IMR-90 (cell line): Measurements from ENCODE around the gene POLR1B. TPM values are rescaled to one million over a fixed set of nuclear protein-coding genes. Genes with fewer than 3 reads are reported as not detected.

Experiments used
- ATAC-seq: fragments of 200-7000 bp; cut with Tn5 transposase; 2 replicates; pipeline ENCODE4 v1.9.1; 2020; ENCODE audit warnings: low read depth, mild to moderate bottlenecking, moderate library complexity
- BruUV-seq: library from RNA; stranded (reverse); fragments of 400-500 nt; replicated peaks from 2 replicates; lab custom pipeline; 2021; lab: Mats Ljungman, UMichigan
- CTCF ChIA-PET: fragments of 300-600 bp; formaldehyde crosslinking; extraction: SDS; loops from one replicate; lab custom pipeline; 2021; ENCODE audit warnings: antibody characterized with exemption; lab: Yijun Ruan, JAX
- POLR2A ChIA-PET: fragments of 300-600 bp; sonication (Branson Sonifier 250); formaldehyde crosslinking; loops from one replicate; lab custom pipeline; 2022; ENCODE audit warnings: antibody characterized with exemption; ENCODE audit not compliant: unreplicated experiment; lab: Charles Lee
- DNase-seq: peaks from one replicate; pipeline ENCODE4 v3.0.0; 2013
- H2AFZ ChIP-seq: replicated peaks from 2 replicates; pipeline ENCODE3; 2013; ENCODE audit warnings: low read length, mild to moderate bottlenecking; ENCODE audit not compliant: poor library complexity
- H2AK5ac ChIP-seq: 2 replicates; pipeline ENCODE4 v1.6.1; 2013; ENCODE audit warnings: low read depth, low read length, inconsistent platforms
- H2AK9ac ChIP-seq: replicated peaks from 2 replicates; pipeline ENCODE3; 2013; ENCODE audit warnings: mild to moderate bottlenecking, low read depth, low read length, moderate library complexity; ENCODE audit not compliant: poor library complexity
- H2BK120ac ChIP-seq: 2 replicates; pipeline ENCODE4 v1.6.1; 2013; ENCODE audit warnings: low read depth, low read length, inconsistent platforms
- H2BK15ac ChIP-seq: 3 replicates; pipeline ENCODE4 v1.6.1; 2013; ENCODE audit warnings: low read depth, low read length, inconsistent platforms
- H2BK20ac ChIP-seq: 2 replicates; pipeline ENCODE4 v1.6.1; 2013; ENCODE audit warnings: low read depth, mild to moderate bottlenecking, inconsistent platforms, low read length, moderate library complexity
- H2BK5ac ChIP-seq: 2 replicates; pipeline ENCODE4 v1.6.1; 2013; ENCODE audit warnings: mild to moderate bottlenecking, low read depth, low read length, inconsistent platforms; ENCODE audit not compliant: poor library complexity, severe bottlenecking
- H3K14ac ChIP-seq: replicated peaks from 2 replicates; pipeline ENCODE4 v1.6.1; 2013; ENCODE audit warnings: low read depth, low read length, inconsistent platforms
- H3K18ac ChIP-seq: 2 replicates; pipeline ENCODE4 v1.6.1; 2013; ENCODE audit warnings: low read depth, low read length, control low read depth
- H3K23ac ChIP-seq: 2 replicates; pipeline ENCODE4 v1.6.1; 2013; ENCODE audit warnings: low read depth, low read length, inconsistent platforms
- H3K27ac ChIP-seq: 2 replicates; pipeline ENCODE4 v1.5.1; 2013; ENCODE audit warnings: mild to moderate bottlenecking, control low read depth, low read length; ENCODE audit not compliant: insufficient read depth
- H3K27me3 ChIP-seq: 2 replicates; pipeline ENCODE4 v1.6.1; 2013; ENCODE audit warnings: low read length; ENCODE audit not compliant: control insufficient read depth, insufficient read depth
- H3K36me3 ChIP-seq: 2 replicates; pipeline ENCODE4 v1.6.1; 2013; ENCODE audit warnings: low read length, mixed read lengths; ENCODE audit not compliant: control insufficient read depth, insufficient read depth
- H3K4ac ChIP-seq: 2 replicates; pipeline ENCODE4 v1.6.1; 2013; ENCODE audit warnings: low read depth, low read length, inconsistent platforms
- H3K4me1 ChIP-seq: 2 replicates; pipeline ENCODE4 v1.6.1; 2013; ENCODE audit warnings: low read length, mixed read lengths; ENCODE audit not compliant: control insufficient read depth, insufficient read depth
- H3K4me2 ChIP-seq: 2 replicates; pipeline ENCODE4 v1.6.1; 2013; ENCODE audit warnings: low read depth, mild to moderate bottlenecking, control low read depth, low read length, moderate library complexity
- H3K4me3 ChIP-seq: 2 replicates; pipeline ENCODE4 v1.5.1; 2013; ENCODE audit warnings: low read depth, mild to moderate bottlenecking, control low read depth, low read length, moderate library complexity; ENCODE audit not compliant: insufficient read depth
- H3K56ac ChIP-seq: 2 replicates; pipeline ENCODE4 v1.6.1; 2013; ENCODE audit warnings: low read length, inconsistent platforms; ENCODE audit not compliant: insufficient read depth; ENCODE audit errors: extremely low read depth
- H3K79me1 ChIP-seq, 2 experiments: 2 replicates each; pipeline ENCODE4 v1.6.1; 2013; ENCODE audit warnings: low read length in 2 of 2, inconsistent platforms in 1 of 2, low read depth in 1 of 2
- H3K9ac ChIP-seq: 2 replicates; pipeline ENCODE4 v1.6.1; 2013; ENCODE audit warnings: low read depth, low read length, control low read depth
- H3K9me1 ChIP-seq: 2 replicates; pipeline ENCODE4 v1.6.1; 2013; ENCODE audit warnings: low read length, inconsistent platforms; ENCODE audit not compliant: insufficient read depth
- H3K9me3 ChIP-seq: 2 replicates; pipeline ENCODE4 v1.6.1; 2013; ENCODE audit warnings: low read length; ENCODE audit not compliant: control insufficient read depth, insufficient read depth
- H4K20me1 ChIP-seq: 2 replicates; pipeline ENCODE4 v1.6.1; 2013; ENCODE audit warnings: low read length, inconsistent platforms; ENCODE audit not compliant: insufficient read depth
- H4K5ac ChIP-seq: 2 replicates; pipeline ENCODE4 v1.6.1; 2013; ENCODE audit warnings: mild to moderate bottlenecking, low read depth, low read length, control low read depth
- H4K8ac ChIP-seq, 2 experiments: 2 replicates each; pipeline ENCODE4 v1.6.1; 2013; ENCODE audit warnings: low read depth in 2 of 2, low read length in 2 of 2, control low read depth in 1 of 2, inconsistent platforms in 1 of 2
- H4K91ac ChIP-seq: 2 replicates; pipeline ENCODE4 v1.6.1; 2013; ENCODE audit warnings: low read depth, low read length, inconsistent platforms; ENCODE audit not compliant: insufficient read depth
- BHLHE40 ChIP-seq: fragments of 150-350 bp; IDR thresholded peaks from 2 replicates; pipeline ENCODE4 v1.6.1; 2016; ENCODE audit warnings: mild to moderate bottlenecking, low read depth, low read length
- CEBPB ChIP-seq: IDR thresholded peaks from 2 replicates; pipeline ENCODE4 v1.6.1; 2012; ENCODE audit warnings: low read depth, low read length, improper control_type of control experiment
- CHD1 ChIP-seq: IDR thresholded peaks from 2 replicates; pipeline ENCODE4 v1.6.1; 2012; ENCODE audit warnings: low read depth, low read length, improper control_type of control experiment
- FOS ChIP-seq: fragments of 150-350 bp; IDR thresholded peaks from 2 replicates; pipeline ENCODE4 v1.6.1; 2016; ENCODE audit warnings: low read depth, low read length
- MAFK ChIP-seq: IDR thresholded peaks from 2 replicates; pipeline ENCODE4 v1.6.1; 2012; ENCODE audit warnings: low read depth, low read length, improper control_type of control experiment
- MAZ ChIP-seq: IDR thresholded peaks from 2 replicates; pipeline ENCODE4 v1.6.1; 2012; ENCODE audit warnings: low read depth, mild to moderate bottlenecking, low read length, improper control_type of control experiment, moderate library complexity, borderline replicate concordance
- NFE2L2 ChIP-seq: fragments of 150-350 bp; IDR thresholded peaks from 2 replicates; pipeline ENCODE4 v1.6.1; 2016; ENCODE audit warnings: low read depth, mild to moderate bottlenecking, low read length
- POLR2A ChIP-seq: IDR thresholded peaks from 2 replicates; pipeline ENCODE4 v1.6.1; 2012; ENCODE audit warnings: mild to moderate bottlenecking, low read depth, low read length
- RAD21 ChIP-seq: IDR thresholded peaks from 2 replicates; pipeline ENCODE4 v1.6.1; 2012; ENCODE audit warnings: low read length, improper control_type of control experiment
- RCOR1 ChIP-seq: IDR thresholded peaks from 2 replicates; pipeline ENCODE4 v1.6.1; 2012; ENCODE audit warnings: mild to moderate bottlenecking, low read length, improper control_type of control experiment; ENCODE audit not compliant: insufficient replicate concordance
- RFX5 ChIP-seq: IDR thresholded peaks from 2 replicates; pipeline ENCODE4 v1.8.0; 2012; ENCODE audit warnings: low read depth, mild to moderate bottlenecking, low read length, moderate library complexity
- SMC3 ChIP-seq: fragments of 150-350 bp; IDR thresholded peaks from 2 replicates; pipeline ENCODE4 v1.6.1; 2016; ENCODE audit warnings: low read depth, mild to moderate bottlenecking, antibody characterized with exemption, low read length, moderate library complexity
- dilution Hi-C: fragments of 300-500 bp; cut with HindIII; formaldehyde crosslinking; loops from one replicate; pipeline ENCODE4 v1.14.3; 2018; ENCODE audit warnings: low sequenced_read_pairs; ENCODE audit not compliant: unreplicated experiment
- in situ Hi-C: fragments of 300-500 bp; cut with MboI; formaldehyde crosslinking; loops from 3 replicates; pipeline ENCODE4 v1.14.3; 2019; ENCODE audit warnings: low sequenced_read_pairs, inconsistent platforms, mixed read lengths
- intact Hi-C: fragments of 100-400 bp; cut with micrococcal nuclease; formaldehyde crosslinking; loops from 2 replicates; pipeline ENCODE4 v1.10.0; 2022
- polyA plus RNA-seq, 3 experiments: library from polyadenylated mRNA; depleted of rRNA; stranded (reverse); fragments of >200 nt; gene quantifications; 2 replicates each; pipeline ENCODE4 v1.2.3, GENCODE V29; 2012; ENCODE audit warnings: low replicate concordance in 1 of 3
- total RNA-seq: library from RNA; depleted of rRNA; stranded (reverse); fragments of >200 nt; gene quantifications from 2 replicates; pipeline ENCODE4 v1.2.3, GENCODE V29; 2012
- TF ChIP-seq, protein P1 (sequence below): conservative IDR thresholded peaks from 2 replicates; pipeline ENCODE4 v1.5.1; 2012; ENCODE audit warnings: mild to moderate bottlenecking, low read depth, low read length, improper control_type of control experiment
- TF ChIP-seq, protein P2 (sequence below): fragments of 150-350 bp; IDR thresholded peaks from 2 replicates; pipeline ENCODE4 v1.6.1; 2017; ENCODE audit warnings: mild to moderate bottlenecking, antibody characterized with exemption, low read length, low read depth
- TF ChIP-seq, protein P3 (sequence below): fragments of 150-350 bp; IDR thresholded peaks from 2 replicates; pipeline ENCODE4 v1.6.1; 2016; ENCODE audit warnings: low read depth, mild to moderate bottlenecking, low read length, moderate library complexity, borderline replicate concordance

Gene POLR1B
- total and polyA plus RNA-seq, 2 of the 4 experiments (the other 2 are of a cell fraction): 10.5 to 24.6 TPM

DNA sequence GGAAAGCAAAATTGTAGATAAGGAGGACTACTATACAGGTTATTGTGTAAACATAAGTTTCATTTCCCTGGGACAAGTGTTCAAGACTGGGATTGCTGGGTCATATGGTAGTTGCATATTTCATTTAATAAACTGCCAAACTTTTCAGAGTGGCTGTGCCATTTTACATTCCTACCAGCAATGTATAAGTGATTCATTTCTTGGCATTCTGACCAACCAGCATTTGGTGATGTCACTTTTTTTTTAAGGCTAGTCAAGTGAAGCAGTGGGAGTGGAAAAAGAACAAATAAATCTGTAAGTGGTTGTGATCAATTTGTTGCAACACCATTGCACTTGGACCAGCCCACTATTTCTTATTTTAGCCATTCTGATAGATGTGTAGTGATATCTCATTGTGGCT lies 37.0 kb downstream of the POLR1B start:
- H3K4me2 ChIP-seq: no peak overlapping the region
- no peak overlapping the region for H3K27ac ChIP-seq
- H2AK5ac ChIP-seq: no peak overlapping the region
- H3K9me1 ChIP-seq: peaks cover 9% of the 10 kb centered on the region; the same call in 1 of the 2 replicates
- no TSS peak for BruUV-seq
- dilution Hi-C loops: no loop called here
- no peak overlapping the region for H2BK15ac ChIP-seq
- H3K4ac ChIP-seq: no peak overlapping the region
- H4K5ac ChIP-seq: no peak overlapping the region
- peaks cover 10% of the 10 kb centered on the region for H3K36me3 ChIP-seq
- H2BK20ac ChIP-seq: no peak overlapping the region
- no peaks in the 10 kb centered on the region for H3K4me1 ChIP-seq
- in situ Hi-C loops: no loop called here
- H4K20me1 ChIP-seq: no peaks in the 10 kb centered on the region
- H3K27me3 ChIP-seq: no peaks in the 10 kb centered on the region
- H2AFZ ChIP-seq: no peak overlapping the region
- TF ChIP-seq RCOR1 (no peak), SMC3 (no peak), MAFK (no peak), FOS (peak; percentile 47; the same call in 1 of the 2 replicates), RFX5 (no peak), POLR2A (no peak), NFE2L2 (no peak), MAZ (no peak), RAD21 (no peak), CHD1 (no peak), BHLHE40 (no peak), CEBPB (peak; percentile 85)
- TF ChIP-seq, protein P1, sequence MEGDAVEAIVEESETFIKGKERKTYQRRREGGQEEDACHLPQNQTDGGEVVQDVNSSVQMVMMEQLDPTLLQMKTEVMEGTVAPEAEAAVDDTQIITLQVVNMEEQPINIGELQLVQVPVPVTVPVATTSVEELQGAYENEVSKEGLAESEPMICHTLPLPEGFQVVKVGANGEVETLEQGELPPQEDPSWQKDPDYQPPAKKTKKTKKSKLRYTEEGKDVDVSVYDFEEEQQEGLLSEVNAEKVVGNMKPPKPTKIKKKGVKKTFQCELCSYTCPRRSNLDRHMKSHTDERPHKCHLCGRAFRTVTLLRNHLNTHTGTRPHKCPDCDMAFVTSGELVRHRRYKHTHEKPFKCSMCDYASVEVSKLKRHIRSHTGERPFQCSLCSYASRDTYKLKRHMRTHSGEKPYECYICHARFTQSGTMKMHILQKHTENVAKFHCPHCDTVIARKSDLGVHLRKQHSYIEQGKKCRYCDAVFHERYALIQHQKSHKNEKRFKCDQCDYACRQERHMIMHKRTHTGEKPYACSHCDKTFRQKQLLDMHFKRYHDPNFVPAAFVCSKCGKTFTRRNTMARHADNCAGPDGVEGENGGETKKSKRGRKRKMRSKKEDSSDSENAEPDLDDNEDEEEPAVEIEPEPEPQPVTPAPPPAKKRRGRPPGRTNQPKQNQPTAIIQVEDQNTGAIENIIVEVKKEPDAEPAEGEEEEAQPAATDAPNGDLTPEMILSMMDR: peak; percentile 34
- TF ChIP-seq, protein P2, sequence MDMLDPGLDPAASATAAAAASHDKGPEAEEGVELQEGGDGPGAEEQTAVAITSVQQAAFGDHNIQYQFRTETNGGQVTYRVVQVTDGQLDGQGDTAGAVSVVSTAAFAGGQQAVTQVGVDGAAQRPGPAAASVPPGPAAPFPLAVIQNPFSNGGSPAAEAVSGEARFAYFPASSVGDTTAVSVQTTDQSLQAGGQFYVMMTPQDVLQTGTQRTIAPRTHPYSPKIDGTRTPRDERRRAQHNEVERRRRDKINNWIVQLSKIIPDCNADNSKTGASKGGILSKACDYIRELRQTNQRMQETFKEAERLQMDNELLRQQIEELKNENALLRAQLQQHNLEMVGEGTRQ: no peak
- TF ChIP-seq, protein P3, sequence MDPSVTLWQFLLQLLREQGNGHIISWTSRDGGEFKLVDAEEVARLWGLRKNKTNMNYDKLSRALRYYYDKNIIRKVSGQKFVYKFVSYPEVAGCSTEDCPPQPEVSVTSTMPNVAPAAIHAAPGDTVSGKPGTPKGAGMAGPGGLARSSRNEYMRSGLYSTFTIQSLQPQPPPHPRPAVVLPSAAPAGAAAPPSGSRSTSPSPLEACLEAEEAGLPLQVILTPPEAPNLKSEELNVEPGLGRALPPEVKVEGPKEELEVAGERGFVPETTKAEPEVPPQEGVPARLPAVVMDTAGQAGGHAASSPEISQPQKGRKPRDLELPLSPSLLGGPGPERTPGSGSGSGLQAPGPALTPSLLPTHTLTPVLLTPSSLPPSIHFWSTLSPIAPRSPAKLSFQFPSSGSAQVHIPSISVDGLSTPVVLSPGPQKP: no peak
- ChIA-PET CTCF (no interaction called here), POLR2A (no interaction called here)
- no peak overlapping the region for H2AK9ac ChIP-seq
- peaks cover 0 to 13% of the 10 kb centered on the region in 2 experiments; a peak in 1 of 4 replicates for H3K79me1 ChIP-seq
- no peak overlapping the region for H3K9ac ChIP-seq
- intact Hi-C loops: loop anchor here (1.0 to 10.0 kb wide), 2 partner anchors 98 to 314 kb away; no protein-coding TSS in a partner anchor
- no peak overlapping the region for H4K8ac ChIP-seq
- no peak overlapping the region for H3K4me3 ChIP-seq
- no peak overlapping the region for H3K56ac ChIP-seq
- H3K18ac ChIP-seq: no peak overlapping the region
- no peak overlapping the region for H3K23ac ChIP-seq
- H3K14ac ChIP-seq: no peak overlapping the region
- peak; percentile 92 for DNase-seq
- H2BK5ac ChIP-seq: no peak overlapping the region
- H2BK120ac ChIP-seq: no peak overlapping the region
- no peaks in the 10 kb centered on the region for H3K9me3 ChIP-seq
- ATAC-seq: peak; percentile 19
- H4K91ac ChIP-seq: no peak overlapping the region
